ENCODE data around the gene GCGR. TPM values are rescaled to one million over a fixed set of nuclear protein-coding genes. Genes with fewer than 3 reads are reported as not detected.

The GCGR gene
- total and polyA plus RNA-seq, 10 of the 15 experiments (the other 5 are each of a cell fraction or from before 2014, with no cell fraction given) = not detected

- no peaks in the 10 kb centered on the region for H3K79me2 ChIP-seq (ENCODE audit: control insufficient read depth, insufficient read depth, low read length)
- DNase-seq (ENCODE audit: low read depth, low spot score) (no peak), FAIRE-seq (no peak), ATAC-seq (no peak)
- WGBS (ENCODE audit: insufficient coverage, insufficient replicate concordance, low lambda C conversion rate, missing lambda C conversion rate) = 51% methylated on average over 4 of the region's 8 CpGs
- H4K20me1 ChIP-seq (ENCODE audit: control insufficient read depth, insufficient read depth) = no peaks in the 10 kb centered on the region
- no TSS peak for BruUV-seq (replicated peaks)
- no peak overlapping the region for H3K4me3 ChIP-seq
- POLR2A ChIA-PET = no interaction called here
- SMC1A ChIA-PET (ENCODE audit: uncharacterized antibody, unreplicated experiment) = no interaction called here
- intact Hi-C loops (cut with micrococcal nuclease; ENCODE audit: unreplicated experiment) (no loop called here), in situ Hi-C loops (cut with MboI) (no loop called here)
- H3K36me3 ChIP-seq (ENCODE audit: control insufficient read depth in 2 of 2, insufficient read depth in 2 of 2, low read length in 1 of 2) = no peaks in the 10 kb centered on the region
- H3K4me1 ChIP-seq (ENCODE audit: control insufficient read depth, insufficient read depth, low read length) = no peaks in the 10 kb centered on the region
- no peak overlapping the region for H3K9ac ChIP-seq (ENCODE audit: control insufficient read depth, insufficient read depth, low read length)
- CTCF ChIA-PET = no interaction called here
- H2AFZ ChIP-seq (ENCODE audit: control insufficient read depth, low read depth, low read length) = no peak overlapping the region
- no peak overlapping the region for H3K27ac ChIP-seq (ENCODE audit: control insufficient read depth, insufficient read depth)
- no peaks in the 10 kb centered on the region for H3K27me3 ChIP-seq (replicated peaks in 1 of 2; ENCODE audit: control insufficient read depth in 2 of 2, insufficient read depth in 2 of 2, low read length in 1 of 2)
- RAD21 ChIA-PET (ENCODE audit: unreplicated experiment) = interaction anchor here (0.6 kb wide), 1 partner anchor 10 kb away, joined by 4 read pairs; no protein-coding TSS in a partner anchor
- H3K4me2 ChIP-seq (ENCODE audit: control insufficient read depth, insufficient read depth) = no peak overlapping the region
- no peaks in the 10 kb centered on the region for H3K9me3 ChIP-seq (replicated peaks; ENCODE audit: control insufficient read depth, insufficient read depth, low read length)
- TF ChIP-seq SMAD1 (IDR thresholded peaks at IDR 0.05; ENCODE audit: low read depth, partially characterized antibody) (no peak), USF2 (IDR thresholded peaks at IDR 0.05; ENCODE audit: borderline replicate concordance, low read depth, low read length) (no peak), ZNF217 (IDR thresholded peaks at IDR 0.05) (no peak), RB1 (IDR thresholded peaks at IDR 0.05; ENCODE audit: borderline replicate concordance) (no peak), CBX5 (IDR thresholded peaks at IDR 0.05; ENCODE audit: low read depth) (no peak), LARP7 (IDR thresholded peaks at IDR 0.05) (no peak), TAF1 (IDR thresholded peaks at IDR 0.05; ENCODE audit: borderline replicate concordance, low read depth, low read length) (no peak), TCF7 (IDR thresholded peaks at IDR 0.05; ENCODE audit: borderline replicate concordance) (no peak), SIX5 (IDR thresholded peaks at IDR 0.05; ENCODE audit: low read depth, low read length, severe bottlenecking) (no peak), GABPA (IDR thresholded peaks at IDR 0.05; ENCODE audit: low read depth) (no peak), ZNF207 (IDR thresholded peaks at IDR 0.05; ENCODE audit: borderline replicate concordance) (no peak), HDGF (IDR thresholded peaks at IDR 0.05) (no peak), YBX1 (IDR thresholded peaks at IDR 0.05) (no peak), BACH1 (IDR thresholded peaks at IDR 0.05; ENCODE audit: borderline replicate concordance) (no peak), MYC (IDR thresholded peaks at IDR 0.05; ENCODE audit: insufficient read depth, insufficient read length, insufficient replicate concordance, low read length, severe bottlenecking) (no peak), STAT1 (conservative IDR thresholded peaks at IDR 0.05) (no peak)
- TF ChIP-seq, protein P1, sequence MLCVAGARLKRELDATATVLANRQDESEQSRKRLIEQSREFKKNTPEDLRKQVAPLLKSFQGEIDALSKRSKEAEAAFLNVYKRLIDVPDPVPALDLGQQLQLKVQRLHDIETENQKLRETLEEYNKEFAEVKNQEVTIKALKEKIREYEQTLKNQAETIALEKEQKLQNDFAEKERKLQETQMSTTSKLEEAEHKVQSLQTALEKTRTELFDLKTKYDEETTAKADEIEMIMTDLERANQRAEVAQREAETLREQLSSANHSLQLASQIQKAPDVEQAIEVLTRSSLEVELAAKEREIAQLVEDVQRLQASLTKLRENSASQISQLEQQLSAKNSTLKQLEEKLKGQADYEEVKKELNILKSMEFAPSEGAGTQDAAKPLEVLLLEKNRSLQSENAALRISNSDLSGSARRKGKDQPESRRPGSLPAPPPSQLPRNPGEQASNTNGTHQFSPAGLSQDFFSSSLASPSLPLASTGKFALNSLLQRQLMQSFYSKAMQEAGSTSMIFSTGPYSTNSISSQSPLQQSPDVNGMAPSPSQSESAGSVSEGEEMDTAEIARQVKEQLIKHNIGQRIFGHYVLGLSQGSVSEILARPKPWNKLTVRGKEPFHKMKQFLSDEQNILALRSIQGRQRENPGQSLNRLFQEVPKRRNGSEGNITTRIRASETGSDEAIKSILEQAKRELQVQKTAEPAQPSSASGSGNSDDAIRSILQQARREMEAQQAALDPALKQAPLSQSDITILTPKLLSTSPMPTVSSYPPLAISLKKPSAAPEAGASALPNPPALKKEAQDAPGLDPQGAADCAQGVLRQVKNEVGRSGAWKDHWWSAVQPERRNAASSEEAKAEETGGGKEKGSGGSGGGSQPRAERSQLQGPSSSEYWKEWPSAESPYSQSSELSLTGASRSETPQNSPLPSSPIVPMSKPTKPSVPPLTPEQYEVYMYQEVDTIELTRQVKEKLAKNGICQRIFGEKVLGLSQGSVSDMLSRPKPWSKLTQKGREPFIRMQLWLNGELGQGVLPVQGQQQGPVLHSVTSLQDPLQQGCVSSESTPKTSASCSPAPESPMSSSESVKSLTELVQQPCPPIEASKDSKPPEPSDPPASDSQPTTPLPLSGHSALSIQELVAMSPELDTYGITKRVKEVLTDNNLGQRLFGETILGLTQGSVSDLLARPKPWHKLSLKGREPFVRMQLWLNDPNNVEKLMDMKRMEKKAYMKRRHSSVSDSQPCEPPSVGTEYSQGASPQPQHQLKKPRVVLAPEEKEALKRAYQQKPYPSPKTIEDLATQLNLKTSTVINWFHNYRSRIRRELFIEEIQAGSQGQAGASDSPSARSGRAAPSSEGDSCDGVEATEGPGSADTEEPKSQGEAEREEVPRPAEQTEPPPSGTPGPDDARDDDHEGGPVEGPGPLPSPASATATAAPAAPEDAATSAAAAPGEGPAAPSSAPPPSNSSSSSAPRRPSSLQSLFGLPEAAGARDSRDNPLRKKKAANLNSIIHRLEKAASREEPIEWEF (IDR thresholded peaks at IDR 0.05; ENCODE audit: insufficient replicate concordance, low read depth, low read length) = no peak
- TF ChIP-seq, protein P2, sequence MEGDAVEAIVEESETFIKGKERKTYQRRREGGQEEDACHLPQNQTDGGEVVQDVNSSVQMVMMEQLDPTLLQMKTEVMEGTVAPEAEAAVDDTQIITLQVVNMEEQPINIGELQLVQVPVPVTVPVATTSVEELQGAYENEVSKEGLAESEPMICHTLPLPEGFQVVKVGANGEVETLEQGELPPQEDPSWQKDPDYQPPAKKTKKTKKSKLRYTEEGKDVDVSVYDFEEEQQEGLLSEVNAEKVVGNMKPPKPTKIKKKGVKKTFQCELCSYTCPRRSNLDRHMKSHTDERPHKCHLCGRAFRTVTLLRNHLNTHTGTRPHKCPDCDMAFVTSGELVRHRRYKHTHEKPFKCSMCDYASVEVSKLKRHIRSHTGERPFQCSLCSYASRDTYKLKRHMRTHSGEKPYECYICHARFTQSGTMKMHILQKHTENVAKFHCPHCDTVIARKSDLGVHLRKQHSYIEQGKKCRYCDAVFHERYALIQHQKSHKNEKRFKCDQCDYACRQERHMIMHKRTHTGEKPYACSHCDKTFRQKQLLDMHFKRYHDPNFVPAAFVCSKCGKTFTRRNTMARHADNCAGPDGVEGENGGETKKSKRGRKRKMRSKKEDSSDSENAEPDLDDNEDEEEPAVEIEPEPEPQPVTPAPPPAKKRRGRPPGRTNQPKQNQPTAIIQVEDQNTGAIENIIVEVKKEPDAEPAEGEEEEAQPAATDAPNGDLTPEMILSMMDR (IDR thresholded peaks at IDR 0.05 in 2 of 3, conservative IDR thresholded peaks at IDR 0.05 in 1 of 3; ENCODE audit: control insufficient read depth in 2 of 3, extremely low read depth in 1 of 3, insufficient read depth in 1 of 3, low read depth in 3 of 3, low read length in 3 of 3) = no peak
Observed at GRCh38 chr17:81810476-81810875, 6.5 kb downstream of the GCGR start.
